Right ventricle myocardium inferior (tissue), 1 donor: ENCODE measurements around the gene APOO. TPM values are rescaled to one million over a fixed set of nuclear protein-coding genes. Genes with fewer than 3 reads are reported as not detected.
"Not testable (repeated sequence)": the region's sequence is repeated elsewhere in the genome, so short reads cannot be mapped to it uniquely, and the experiment has no call there.

ENCODE experiments used
- ATAC-seq: fragments of 200-7000 bp; cut with Tn5 transposase; one replicate; pipeline ENCODE4 v1.9.1; 2020; ENCODE audit warnings: mild to moderate bottlenecking, moderate library complexity
- DNase-seq: peaks from one replicate; pipeline ENCODE4 v3.0.0; 2021; ENCODE audit errors: missing footprints
- intact Hi-C: fragments of 100-400 bp; cut with DNase I; formaldehyde crosslinking; loops from one replicate; pipeline ENCODE4 v1.11.0; 2022
- total RNA-seq: library from RNA; stranded (reverse); fragmentation: NEBNext Ultra II Directional; extraction: Animal tissue kit (Norgen Biotek cat#: 25700); gene quantifications from one replicate; pipeline ENCODE4 v1.2.1, GENCODE V29; 2021
- donor health status: DM: no; HTN: yes; CAD: no; lungs with severe emphysema.

Gene APOO
- total RNA-seq, 1 donor from 2014 or later, result 112 TPM

- DNase-seq (no peak), ATAC-seq (no peak)
- intact Hi-C loops, result no loop called here
These were observed 28.2 kb downstream of the APOO start for GRCh38 chrX:23879380-23880090.

GRCh38 chrX:23871905-23872546 is 35.7 kb downstream of the APOO start:
- DNase-seq (no peak), ATAC-seq (no peak)
- intact Hi-C loops, result no loop called here

GRCh38 chrX:23870041-23870440 is 37.7 kb downstream of the APOO start:
- intact Hi-C loops, result no loop called here
- ATAC-seq (no peak), DNase-seq (no peak)

DNA sequence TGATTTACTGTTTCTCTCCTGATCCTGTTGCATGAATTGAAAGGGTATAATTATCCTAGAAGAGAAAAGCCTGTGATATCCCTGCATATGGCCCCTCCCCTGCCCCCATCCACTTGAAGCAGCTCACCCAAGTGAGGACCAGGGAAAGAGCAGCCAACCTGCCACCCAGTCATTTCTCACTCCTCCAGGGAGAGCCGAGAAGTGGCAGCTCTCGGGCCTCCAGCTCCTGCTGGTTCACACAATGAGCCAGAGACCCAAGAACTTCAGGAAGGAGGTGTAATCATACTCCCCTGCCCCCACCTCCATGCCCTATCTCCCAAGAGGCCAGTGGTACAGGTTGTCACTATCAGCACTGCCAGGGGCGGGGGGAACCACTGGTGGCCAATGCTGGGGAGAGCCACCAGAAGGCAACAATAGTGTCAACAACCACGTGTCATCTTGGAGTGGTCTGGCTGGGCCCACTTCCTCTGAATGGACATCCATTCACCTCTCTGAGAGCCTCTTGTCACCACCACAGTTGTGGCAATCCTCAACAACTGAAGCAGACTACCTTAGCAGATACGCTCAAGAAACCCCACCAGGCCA is 42.9 kb downstream of the APOO start:
- ATAC-seq, result no peak
- intact Hi-C loops, result no loop called here
- no peak for DNase-seq

- intact Hi-C loops, ATAC-seq, DNase-seq: not testable (repeated sequence)
These were observed 45.8 kb downstream of the APOO start for GRCh38 chrX:23861952-23862351.

DNA sequence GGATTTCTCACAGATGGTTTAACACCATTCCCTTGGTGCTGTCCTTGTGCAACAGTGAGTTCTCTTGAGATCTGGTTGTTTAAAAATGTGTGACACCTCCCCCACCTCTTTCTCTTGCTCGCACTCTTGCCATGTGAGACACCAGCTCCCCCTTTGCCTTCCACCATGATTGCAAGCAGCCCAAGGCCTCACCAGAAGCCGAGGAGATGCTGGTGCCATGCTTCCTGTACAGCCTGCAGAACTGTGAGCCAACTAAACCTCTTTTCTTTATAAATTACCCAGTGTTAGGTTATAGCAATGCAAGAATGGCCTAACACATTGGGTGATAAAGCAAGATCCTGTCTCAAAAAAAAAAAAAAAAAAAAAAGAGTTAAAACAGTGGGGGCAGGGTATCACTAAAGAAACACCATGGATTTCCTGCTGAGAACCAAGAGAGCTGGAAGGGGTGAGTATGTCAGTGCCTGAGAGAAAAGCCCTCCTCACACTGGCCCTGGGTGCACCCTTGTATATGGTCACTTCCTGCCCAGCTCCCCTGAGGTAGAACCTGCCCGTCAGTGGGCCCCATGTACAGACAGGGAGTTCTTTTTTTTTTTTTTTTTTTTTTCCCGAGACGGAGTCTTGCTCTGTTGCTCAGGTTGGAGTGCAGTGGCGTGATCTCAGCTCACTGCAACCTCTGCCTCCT is 46.4 kb downstream of the APOO start:
- ATAC-seq, result no peak
- intact Hi-C loops, result no loop called here
- no peak for DNase-seq

GRCh38 chrX:23859238-23859637 is 48.5 kb downstream of the APOO start:
- ATAC-seq, DNase-seq, intact Hi-C loops: not testable (repeated sequence)

GRCh38 chrX:23857935-23858334 is 49.8 kb downstream of the APOO start:
- intact Hi-C loops, result no loop called here
- no peak for DNase-seq

DNA sequence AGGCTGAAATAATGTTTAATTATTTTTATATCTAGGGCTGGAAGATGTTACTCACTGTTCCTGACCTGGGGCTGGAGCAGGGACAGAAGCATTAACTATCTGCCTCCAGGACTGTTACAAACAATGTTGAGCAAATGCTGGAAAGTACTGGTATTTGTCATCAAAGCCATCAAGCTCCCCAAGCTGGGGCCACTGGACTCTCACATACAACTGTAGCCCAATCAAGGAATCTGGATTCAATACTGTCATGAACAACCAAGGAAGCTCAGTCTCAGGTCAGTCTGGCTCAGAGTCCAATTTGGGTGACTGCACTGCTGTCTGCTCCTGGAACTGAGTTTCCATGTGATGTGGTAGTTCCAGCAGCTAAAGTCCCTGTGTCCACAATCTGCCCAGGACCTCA is 50.4 kb downstream of the APOO start:
- intact Hi-C loops, result no loop called here
- DNase-seq, result no peak
- peak; percentile 39 for ATAC-seq

More at GRCh38 chrX:23857935-23858334, 49.8 kb downstream of the APOO start:
- no peak for ATAC-seq

- DNase-seq, result no peak
- intact Hi-C loops, result no loop called here
- peak; percentile 74 for ATAC-seq
These were observed 52.2 kb downstream of the APOO start for GRCh38 chrX:23855569-23855968.

- ATAC-seq (no peak), DNase-seq (peak; percentile 66)
- intact Hi-C loops, result loop anchor here (5.0 kb wide), 1 partner anchor 53 kb away; no protein-coding TSS in a partner anchor
These were observed 52.8 kb downstream of the APOO start for GRCh38 chrX:23854945-23855344.

- ATAC-seq, result no peak
- intact Hi-C loops, result loop anchor here (5.0 kb wide), 1 partner anchor 52 kb away; no protein-coding TSS in a partner anchor
- DNase-seq, result no peak
These were observed 53.6 kb downstream of the APOO start for GRCh38 chrX:23854122-23854521.

DNA sequence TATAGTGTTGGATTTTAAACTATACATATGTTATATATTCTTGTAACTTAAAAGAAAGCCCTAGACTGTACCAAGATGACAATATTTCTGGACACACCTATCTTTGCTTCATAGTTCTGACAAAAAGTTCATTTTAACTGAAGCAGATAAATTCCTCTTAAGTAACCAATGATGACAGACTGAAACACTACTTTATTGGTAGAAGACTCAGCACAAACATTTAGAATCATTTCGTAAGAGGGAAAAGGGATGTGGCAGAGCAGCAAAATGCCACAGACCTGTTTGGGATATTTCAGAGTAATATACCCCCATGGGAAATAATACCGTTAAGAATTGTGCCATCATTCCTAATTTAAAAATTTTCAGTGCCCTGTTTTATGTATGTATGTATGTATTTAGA is 56.2 kb downstream of the APOO start:
- DNase-seq (no peak), ATAC-seq (no peak)
- intact Hi-C loops, result loop anchor here (5.0 kb wide), 1 partner anchor 49 kb away; no protein-coding TSS in a partner anchor

DNA sequence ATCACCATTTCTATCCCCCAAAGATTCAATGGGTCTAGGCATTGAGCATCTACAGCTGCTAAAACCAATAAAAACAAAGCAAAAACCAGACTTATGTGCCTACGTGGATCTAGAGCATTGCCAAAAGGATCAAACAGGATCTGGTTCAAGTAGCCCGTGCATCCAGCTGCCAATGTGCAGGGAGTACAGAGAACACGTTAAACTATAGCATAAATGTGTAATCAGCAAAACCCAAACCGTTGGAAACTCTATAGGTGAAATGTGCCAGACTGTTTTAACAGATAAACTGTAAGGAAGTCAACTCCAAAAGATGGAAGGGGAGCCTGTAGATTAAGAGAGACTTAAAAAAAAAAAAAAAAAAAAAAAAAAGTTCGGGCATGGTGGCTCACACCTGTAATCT is 58.5 kb downstream of the APOO start:
- intact Hi-C loops, result no loop called here
- ATAC-seq (no peak), DNase-seq (no peak)

DNA sequence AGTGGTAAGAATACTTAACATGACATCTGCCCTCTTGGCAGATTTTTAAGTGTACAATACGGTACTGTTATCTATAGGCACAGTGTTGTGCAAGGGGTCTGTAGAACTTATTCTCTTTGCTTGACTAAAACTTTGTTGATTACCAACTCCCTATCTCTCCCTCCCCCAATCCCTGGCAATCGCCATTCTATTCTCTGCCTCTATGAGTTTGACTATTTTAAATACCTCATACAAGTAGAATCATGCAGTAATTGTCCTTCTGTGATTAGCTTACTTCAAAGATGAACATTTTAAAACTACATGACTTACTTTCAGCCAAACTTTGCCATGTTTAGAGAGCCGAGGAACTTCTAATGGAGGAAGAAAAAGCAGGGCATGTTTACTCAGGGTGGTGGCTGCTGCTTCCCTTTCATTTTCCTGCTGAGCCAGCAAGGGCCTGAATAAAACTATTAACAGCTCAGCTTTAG is 62.4 kb downstream of the APOO start:
- no peak for ATAC-seq
- no peak for DNase-seq
- intact Hi-C loops, result no loop called here

DNA sequence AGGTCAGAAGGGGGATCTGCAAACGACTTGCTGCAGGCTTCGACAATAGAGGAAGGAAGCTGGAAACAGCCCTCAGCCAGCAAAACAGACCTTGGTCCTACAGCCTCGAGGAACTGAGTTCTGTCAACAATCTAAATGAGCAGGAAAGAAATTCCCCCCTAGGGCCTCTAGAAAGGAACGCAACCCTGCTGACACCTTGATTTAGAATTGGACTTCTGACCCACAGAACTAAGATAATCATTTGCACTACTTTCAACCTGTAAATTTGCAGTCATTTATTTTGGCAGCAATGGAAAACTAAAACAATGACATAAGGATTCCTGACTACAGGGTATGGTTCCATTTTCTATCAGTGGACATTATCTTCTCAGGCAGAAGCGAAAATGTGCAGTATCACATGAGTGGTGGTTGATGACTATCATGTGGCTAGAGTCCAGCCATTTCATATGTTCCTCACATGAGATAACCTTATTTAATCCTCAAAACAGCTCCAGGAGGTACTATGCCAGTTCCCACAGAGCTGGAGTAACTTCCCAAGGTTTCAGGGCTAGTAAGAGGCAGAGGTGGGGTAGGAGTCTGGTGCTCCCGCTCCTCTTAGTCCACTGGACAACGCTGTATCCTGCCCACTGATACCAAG is 63.1 kb downstream of the APOO start:
- intact Hi-C loops, result no loop called here
- ATAC-seq (no peak), DNase-seq (no peak)

- DNase-seq (no peak), ATAC-seq (no peak)
- intact Hi-C loops, result no loop called here
These were observed 65.8 kb downstream of the APOO start for GRCh38 chrX:23841847-23842522.

DNA sequence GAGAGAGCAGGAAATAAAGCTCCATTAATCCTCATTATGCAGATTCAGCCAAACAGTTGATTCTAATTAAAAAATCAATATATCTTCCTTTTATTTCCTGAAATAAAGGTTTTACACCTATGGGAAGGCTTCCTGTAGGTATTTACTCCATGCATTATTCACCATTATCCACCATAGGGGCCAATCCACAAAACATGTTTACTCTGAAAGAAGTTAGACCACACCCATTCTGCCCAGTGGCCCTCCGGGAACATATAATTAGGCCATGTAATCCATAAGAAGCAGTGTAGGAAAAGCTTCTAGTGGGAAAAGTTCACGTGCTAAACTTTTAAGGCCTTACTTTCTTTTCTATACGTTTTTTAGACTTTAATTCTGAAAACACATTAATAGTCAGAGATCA is 67.1 kb downstream of the APOO start:
- ATAC-seq, result no peak
- intact Hi-C loops, result no loop called here
- DNase-seq, result no peak
